HTR-8/SVneo (cell line): ENCODE data around the gene CIPC.

ENCODE experiments used
- DNase-seq: peaks from one replicate; pipeline ENCODE4 v3.0.0; 2011; ENCODE audit warnings: low spot score, mixed read lengths; ENCODE audit not compliant: insufficient read length
- FAIRE-seq: peaks from 2 replicates; lab custom pipeline; 2011; peaks lifted over from hg19 to GRCh38; lab: Jason Lieb, UNC

Gene CIPC

GRCh38 chr14:77144412-77145115, 46.5 kb downstream of the CIPC start:
- no peak for FAIRE-seq
- DNase-seq: no peak

- peak; percentile 68 for FAIRE-seq
- no peak for DNase-seq
These were observed 48.1 kb downstream of the CIPC start for GRCh38 chr14:77145975-77146740.

GRCh38 chr14:77148510-77149231, 50.6 kb downstream of the CIPC start:
- FAIRE-seq (peak; percentile 33), DNase-seq (no peak)

GRCh38 chr14:77151245-77151644, 53.2 kb downstream of the CIPC start:
- FAIRE-seq: peak; percentile 20
- DNase-seq: peak; percentile 52

GRCh38 chr14:77151918-77152588, 54.0 kb downstream of the CIPC start:
- peak; percentile 31 for FAIRE-seq
- peak; percentile 81 for DNase-seq

GRCh38 chr14:77153802-77154201, 55.7 kb downstream of the CIPC start:
- DNase-seq: no peak
- no peak for FAIRE-seq

GRCh38 chr14:77154421-77154820, 56.4 kb downstream of the CIPC start:
- DNase-seq: no peak
- FAIRE-seq: no peak

GRCh38 chr14:77155083-77155482, 57.0 kb downstream of the CIPC start:
- DNase-seq (no peak), FAIRE-seq (no peak)

- FAIRE-seq (no peak), DNase-seq (no peak)
These were observed 59.7 kb downstream of the CIPC start for GRCh38 chr14:77157740-77158139.

- DNase-seq: peak; percentile 57
- peak; percentile 100 for FAIRE-seq
These were observed 60.3 kb downstream of the CIPC start for GRCh38 chr14:77158175-77158881.

GRCh38 chr14:77158882-77159255, 60.8 kb downstream of the CIPC start:
- FAIRE-seq (no peak), DNase-seq (no peak)

- FAIRE-seq (no peak), DNase-seq (no peak)
These were observed 63.0 kb downstream of the CIPC start for GRCh38 chr14:77161011-77161410.
